GM13976 (cell line): Measurements from ENCODE around the gene WDHD1.
"Not testable (repeated sequence)": the region's sequence is repeated elsewhere in the genome, so short reads cannot be mapped to it uniquely, and the experiment has no call there.

Experiments used
- DNase-seq: peaks from one replicate; pipeline ENCODE4 v3.0.0; 2012; ENCODE audit warnings: low spot score
- CTCF ChIP-seq: IDR thresholded peaks from 2 replicates; pipeline ENCODE4 v1.5.1; 2012; ENCODE audit warnings: borderline replicate concordance, mild to moderate bottlenecking; ENCODE audit not compliant: insufficient read depth; ENCODE audit errors: extremely low read depth, missing control alignments, control extremely low read depth
- in situ Hi-C: fragments of 300-500 bp; cut with MboI; formaldehyde crosslinking; loops from one replicate; pipeline ENCODE4 v1.12.0; 2022; ENCODE audit warnings: low sequenced_read_pairs, mixed read lengths, inconsistent platforms; ENCODE audit not compliant: unreplicated experiment

Gene WDHD1

GRCh38 chr14:55028476-55028875 lies 1.6 kb upstream of the WDHD1 start:
- no peak for DNase-seq
- in situ Hi-C loops = no loop called here
- no peak for TF ChIP-seq CTCF

- no peak for DNase-seq
- TF ChIP-seq CTCF = no peak
- in situ Hi-C loops = no loop called here
Measured at GRCh38 chr14:55028066-55028465, 1.2 kb upstream of the WDHD1 start.

GRCh38 chr14:55026441-55026792 lies 482 bp downstream of the WDHD1 start:
- DNase-seq = no peak
- in situ Hi-C loops = no loop called here
- no peak for TF ChIP-seq CTCF

GRCh38 chr14:55025948-55026347 lies 951 bp downstream of the WDHD1 start:
- TF ChIP-seq CTCF = no peak
- in situ Hi-C loops = no loop called here
- no peak for DNase-seq

GRCh38 chr14:55024365-55024764 lies 2.5 kb downstream of the WDHD1 start:
- in situ Hi-C loops, DNase-seq: not testable (repeated sequence)

GRCh38 chr14:55019968-55020554 lies 6.8 kb downstream of the WDHD1 start:
- in situ Hi-C loops = no loop called here
- TF ChIP-seq CTCF = no peak
- no peak for DNase-seq

GRCh38 chr14:55015006-55015405 lies 11.9 kb downstream of the WDHD1 start:
- in situ Hi-C loops = no loop called here
- DNase-seq = no peak
- no peak for TF ChIP-seq CTCF
